ENCODE results near the gene DOCK8. TPM values are rescaled to one million over a fixed set of nuclear protein-coding genes. Genes with fewer than 3 reads are reported as not detected.

The DOCK8 gene
- total RNA-seq, 1 experiment from 2014 or later, result 1.4 TPM

DNA sequence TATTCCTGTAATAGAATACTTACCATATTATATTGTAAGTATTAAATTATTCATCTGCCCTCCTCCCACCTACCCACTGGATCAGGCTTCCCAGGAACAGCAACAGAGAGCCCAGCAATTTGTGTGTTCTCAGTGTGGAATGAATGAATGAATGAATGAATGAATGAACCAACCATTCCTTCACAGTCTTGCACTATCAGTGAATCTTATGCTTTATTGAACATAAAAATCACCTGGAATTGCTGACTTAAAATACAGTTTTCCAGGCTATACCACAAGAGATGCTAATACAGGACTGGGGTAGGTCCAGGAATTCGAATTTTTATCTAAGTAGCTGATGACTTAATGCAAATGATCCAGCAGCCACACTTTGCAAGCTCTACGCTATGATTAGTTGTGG lies 51.6 kb downstream of the DOCK8 start:
- Mint-ChIP-seq H3K27ac (no peak overlapping the region), H3K4me1 (no peaks in the 10 kb centered on the region), H3K9me3 (no peaks in the 10 kb centered on the region; a peak in 1 of 5 replicates), H3K36me3 (ENCODE audit: insufficient read depth in 1 of 3, low read depth in 3 of 3) (no peaks in the 10 kb centered on the region), H3K4me3 (no peak overlapping the region), H3K27me3 (ENCODE audit: low read depth) (no peaks in the 10 kb centered on the region)
- Histone ChIP-seq H3K4me1 (ENCODE audit: insufficient read depth, low read length) (no peaks in the 10 kb centered on the region), H4K5ac (ENCODE audit: insufficient read length, low read depth, low read length) (no peak overlapping the region), H2BK15ac (ENCODE audit: low read depth, low read length) (no peak overlapping the region), H2BK5ac (ENCODE audit: insufficient read length, low read length) (no peak overlapping the region), H3K27ac (ENCODE audit: insufficient read length, low read depth, low read length) (no peak overlapping the region), H3K23ac (ENCODE audit: insufficient read length, low read depth, low read length) (no peak overlapping the region), H3K14ac (ENCODE audit: insufficient read depth, low read length) (no peak overlapping the region), H3K9me3 (ENCODE audit: control insufficient read depth, low read depth, low read length) (no peaks in the 10 kb centered on the region), H4K20me1 (ENCODE audit: control insufficient read depth, insufficient read depth, insufficient read length) (no peaks in the 10 kb centered on the region), H3K23me2 (ENCODE audit: insufficient read length, low read depth, low read length, poor library complexity, severe bottlenecking) (no peaks in the 10 kb centered on the region), H3K4me2 (ENCODE audit: insufficient read depth, insufficient read length, low read length) (no peak overlapping the region), H3K79me1 (ENCODE audit: insufficient read depth, low read depth, low read length, poor library complexity, severe bottlenecking) (no peaks in the 10 kb centered on the region), H2BK12ac (ENCODE audit: insufficient read length, low read depth, low read length) (no peak overlapping the region), H3K27me3 (ENCODE audit: insufficient read depth, low read length) (no peaks in the 10 kb centered on the region), H3K56ac (ENCODE audit: insufficient read length, low read depth, low read length) (no peak overlapping the region), H2AK5ac (ENCODE audit: insufficient read length, low read length) (no peak overlapping the region), H3K18ac (ENCODE audit: insufficient read length, low read depth, low read length) (no peak overlapping the region), H4K91ac (ENCODE audit: insufficient read length, low read depth, low read length) (no peak overlapping the region), H4K8ac (replicated peaks; ENCODE audit: insufficient read length, low read depth, low read length) (no peak overlapping the region), H3K4ac (ENCODE audit: low read depth, low read length) (no peak overlapping the region), H2BK20ac (ENCODE audit: low read depth, low read length, poor library complexity, severe bottlenecking) (no peak overlapping the region), H3K79me2 (ENCODE audit: insufficient read depth, low read length) (no peaks in the 10 kb centered on the region), H2BK120ac (ENCODE audit: low read depth, low read length, poor library complexity, severe bottlenecking) (no peak overlapping the region), H3T11ph (ENCODE audit: low read length) (no peak overlapping the region), H2AFZ (ENCODE audit: low read length) (no peak overlapping the region), H3K9ac (ENCODE audit: extremely low read depth, insufficient read length, low read length) (no peak overlapping the region)
- no CpG with 5 or more reads among the region's 2 CpGs for WGBS (ENCODE audit: extremely low coverage, insufficient read length, low lambda C conversion rate)
- TF ChIP-seq, protein P1, sequence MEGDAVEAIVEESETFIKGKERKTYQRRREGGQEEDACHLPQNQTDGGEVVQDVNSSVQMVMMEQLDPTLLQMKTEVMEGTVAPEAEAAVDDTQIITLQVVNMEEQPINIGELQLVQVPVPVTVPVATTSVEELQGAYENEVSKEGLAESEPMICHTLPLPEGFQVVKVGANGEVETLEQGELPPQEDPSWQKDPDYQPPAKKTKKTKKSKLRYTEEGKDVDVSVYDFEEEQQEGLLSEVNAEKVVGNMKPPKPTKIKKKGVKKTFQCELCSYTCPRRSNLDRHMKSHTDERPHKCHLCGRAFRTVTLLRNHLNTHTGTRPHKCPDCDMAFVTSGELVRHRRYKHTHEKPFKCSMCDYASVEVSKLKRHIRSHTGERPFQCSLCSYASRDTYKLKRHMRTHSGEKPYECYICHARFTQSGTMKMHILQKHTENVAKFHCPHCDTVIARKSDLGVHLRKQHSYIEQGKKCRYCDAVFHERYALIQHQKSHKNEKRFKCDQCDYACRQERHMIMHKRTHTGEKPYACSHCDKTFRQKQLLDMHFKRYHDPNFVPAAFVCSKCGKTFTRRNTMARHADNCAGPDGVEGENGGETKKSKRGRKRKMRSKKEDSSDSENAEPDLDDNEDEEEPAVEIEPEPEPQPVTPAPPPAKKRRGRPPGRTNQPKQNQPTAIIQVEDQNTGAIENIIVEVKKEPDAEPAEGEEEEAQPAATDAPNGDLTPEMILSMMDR (conservative IDR thresholded peaks at IDR 0.05), result no peak
- no peak for DNase-seq
